ENCODE results near the gene LRRC25. TPM values are rescaled to one million over a fixed set of nuclear protein-coding genes. Genes with fewer than 3 reads are reported as not detected.

Gene LRRC25
- polyA plus RNA-seq, 1 donor from 2014 or later = not detected

- no peaks in the 10 kb centered on the region for H4K20me1 ChIP-seq (ENCODE audit: insufficient read depth)
- TF ChIP-seq EP300 (conservative IDR thresholded peaks at IDR 0.05; ENCODE audit: poor library complexity, severe bottlenecking) (no peak), RAD21 (conservative IDR thresholded peaks at IDR 0.05) (no peak), CTCF (IDR thresholded peaks at IDR 0.05; ENCODE audit: poor library complexity, severe bottlenecking) (no peak), EZH2 (IDR thresholded peaks at IDR 0.05; ENCODE audit: borderline replicate concordance, insufficient read depth, low read length, poor library complexity, severe bottlenecking) (no peak), TAF1 (IDR thresholded peaks at IDR 0.05; ENCODE audit: low read depth) (no peak), SMC3 (conservative IDR thresholded peaks at IDR 0.05; ENCODE audit: poor library complexity) (no peak), MXI1 (conservative IDR thresholded peaks at IDR 0.05; ENCODE audit: poor library complexity, severe bottlenecking) (no peak), POLR2AphosphoS5 (IDR thresholded peaks at IDR 0.05) (no peak)
- TF ChIP-seq, protein P1, sequence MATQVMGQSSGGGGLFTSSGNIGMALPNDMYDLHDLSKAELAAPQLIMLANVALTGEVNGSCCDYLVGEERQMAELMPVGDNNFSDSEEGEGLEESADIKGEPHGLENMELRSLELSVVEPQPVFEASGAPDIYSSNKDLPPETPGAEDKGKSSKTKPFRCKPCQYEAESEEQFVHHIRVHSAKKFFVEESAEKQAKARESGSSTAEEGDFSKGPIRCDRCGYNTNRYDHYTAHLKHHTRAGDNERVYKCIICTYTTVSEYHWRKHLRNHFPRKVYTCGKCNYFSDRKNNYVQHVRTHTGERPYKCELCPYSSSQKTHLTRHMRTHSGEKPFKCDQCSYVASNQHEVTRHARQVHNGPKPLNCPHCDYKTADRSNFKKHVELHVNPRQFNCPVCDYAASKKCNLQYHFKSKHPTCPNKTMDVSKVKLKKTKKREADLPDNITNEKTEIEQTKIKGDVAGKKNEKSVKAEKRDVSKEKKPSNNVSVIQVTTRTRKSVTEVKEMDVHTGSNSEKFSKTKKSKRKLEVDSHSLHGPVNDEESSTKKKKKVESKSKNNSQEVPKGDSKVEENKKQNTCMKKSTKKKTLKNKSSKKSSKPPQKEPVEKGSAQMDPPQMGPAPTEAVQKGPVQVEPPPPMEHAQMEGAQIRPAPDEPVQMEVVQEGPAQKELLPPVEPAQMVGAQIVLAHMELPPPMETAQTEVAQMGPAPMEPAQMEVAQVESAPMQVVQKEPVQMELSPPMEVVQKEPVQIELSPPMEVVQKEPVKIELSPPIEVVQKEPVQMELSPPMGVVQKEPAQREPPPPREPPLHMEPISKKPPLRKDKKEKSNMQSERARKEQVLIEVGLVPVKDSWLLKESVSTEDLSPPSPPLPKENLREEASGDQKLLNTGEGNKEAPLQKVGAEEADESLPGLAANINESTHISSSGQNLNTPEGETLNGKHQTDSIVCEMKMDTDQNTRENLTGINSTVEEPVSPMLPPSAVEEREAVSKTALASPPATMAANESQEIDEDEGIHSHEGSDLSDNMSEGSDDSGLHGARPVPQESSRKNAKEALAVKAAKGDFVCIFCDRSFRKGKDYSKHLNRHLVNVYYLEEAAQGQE (IDR thresholded peaks at IDR 0.05; ENCODE audit: borderline replicate concordance) = no peak
These were observed 48.9 kb upstream of the LRRC25 start for GRCh38 chr19:18446145-18446810.

GRCh38 chr19:18445262-18445948 is 48.0 kb upstream of the LRRC25 start:
- Histone ChIP-seq H4K20me1 (ENCODE audit: insufficient read depth) (no peaks in the 10 kb centered on the region), H2AFZ (ENCODE audit: low read depth, low read length) (no peak overlapping the region), H3K4me3 (ENCODE audit: low read length) (no peak overlapping the region), H3K9me2 (ENCODE audit: insufficient read depth, low read length) (no peaks in the 10 kb centered on the region), H3K79me2 (replicated peaks; ENCODE audit: insufficient read depth, low read length) (no peaks in the 10 kb centered on the region), H3F3A (ENCODE audit: insufficient read depth, low read length, poor library complexity, severe bottlenecking) (no peaks in the 10 kb centered on the region), H3K27me3 (ENCODE audit: insufficient read depth, low read depth, low read length) (no peaks in the 10 kb centered on the region), H3K36me3 (ENCODE audit: insufficient read depth, low read length) (no peaks in the 10 kb centered on the region), H3K4me2 (ENCODE audit: low read length) (no peak overlapping the region), H3K27ac (ENCODE audit: low read length) (no peak overlapping the region), H3K9ac (ENCODE audit: low read length) (no peak overlapping the region), H3K9me3 (ENCODE audit: low read length) (no peaks in the 10 kb centered on the region)
- TF ChIP-seq CTCF (IDR thresholded peaks at IDR 0.05; ENCODE audit: poor library complexity, severe bottlenecking) (no peak), MXI1 (conservative IDR thresholded peaks at IDR 0.05; ENCODE audit: poor library complexity, severe bottlenecking) (no peak), TAF1 (IDR thresholded peaks at IDR 0.05; ENCODE audit: low read depth) (no peak), RAD21 (conservative IDR thresholded peaks at IDR 0.05) (no peak), POLR2AphosphoS5 (IDR thresholded peaks at IDR 0.05) (no peak), SMC3 (conservative IDR thresholded peaks at IDR 0.05; ENCODE audit: poor library complexity) (no peak), EZH2 (IDR thresholded peaks at IDR 0.05; ENCODE audit: borderline replicate concordance, insufficient read depth, low read length, poor library complexity, severe bottlenecking) (no peak), EP300 (conservative IDR thresholded peaks at IDR 0.05; ENCODE audit: poor library complexity, severe bottlenecking) (no peak)
- TF ChIP-seq, protein P1 (IDR thresholded peaks at IDR 0.05; ENCODE audit: borderline replicate concordance) = no peak

More at GRCh38 chr19:18446145-18446810, 48.9 kb upstream of the LRRC25 start:
- no peak overlapping the region for H3K9ac ChIP-seq (ENCODE audit: low read length)
- H3K36me3 ChIP-seq (ENCODE audit: insufficient read depth, low read length) = no peaks in the 10 kb centered on the region
- H3K27ac ChIP-seq (ENCODE audit: low read length) = no peak overlapping the region
- H3K4me2 ChIP-seq (ENCODE audit: low read length) = no peak overlapping the region
- no peak overlapping the region for H3K4me3 ChIP-seq (ENCODE audit: low read length)
- no peaks in the 10 kb centered on the region for H3K9me3 ChIP-seq (ENCODE audit: low read length)
- H3K79me2 ChIP-seq (replicated peaks; ENCODE audit: insufficient read depth, low read length) = no peaks in the 10 kb centered on the region
- H3K9me2 ChIP-seq (ENCODE audit: insufficient read depth, low read length) = no peaks in the 10 kb centered on the region
- no peak overlapping the region for H2AFZ ChIP-seq (ENCODE audit: low read depth, low read length)
- no peaks in the 10 kb centered on the region for H3K27me3 ChIP-seq (ENCODE audit: insufficient read depth, low read depth, low read length)
- H3F3A ChIP-seq (ENCODE audit: insufficient read depth, low read length, poor library complexity, severe bottlenecking) = no peaks in the 10 kb centered on the region

Measured in neural cell (in vitro differentiated cells).